A549 (cell line): ENCODE measurements around the gene SYTL1. TPM values are rescaled to one million over a fixed set of nuclear protein-coding genes. Genes with fewer than 3 reads are reported as not detected.
A peak's percentile ranks its signal among the peaks of the same experiment; 100 is the strongest.

ENCODE experiments used
- ATAC-seq, 2 experiments: fragments of 200-7000 bp in 1 of 2; fragments of >200 bp in 1 of 2; cut with Nextera tagmentation in 1 of 2; cut with Tn5 transposase in 1 of 2; 3 replicates each; pipeline versions ENCODE4 v1.8.0 to v1.9.1; 2018 to 2020; ENCODE audit warnings: mild to moderate bottlenecking in 1 of 2, moderate library complexity in 1 of 2
- CTCF ChIA-PET: fragments of 300-600 bp; sonication (Branson Sonifier 250); formaldehyde crosslinking; extraction: SDS; loops from one replicate; lab custom pipeline; 2021; ENCODE audit warnings: antibody characterized with exemption, inconsistent platforms; lab: Yijun Ruan, JAX
- POLR2A ChIA-PET: fragments of 350-600 bp; formaldehyde crosslinking; extraction: SDS; loops from one replicate; lab custom pipeline; 2021; ENCODE audit warnings: antibody characterized with exemption, inconsistent platforms; lab: Yijun Ruan, JAX
- DNase-seq, 2 experiments: peaks; one replicate each; pipeline versions ENCODE4 v3.0.0 to v3.0.0-alpha.2; 2011 to 2016; ENCODE audit warnings: low read depth in 1 of 2, low spot score in 1 of 2
- FAIRE-seq: peaks from 2 replicates; lab custom pipeline; 2011; peaks lifted over from hg19 to GRCh38; lab: Jason Lieb, UNC
- H3K27ac ChIP-seq, 2 experiments: fragments of >200 bp; sonication (Bioruptor Twin); formaldehyde crosslinking; 3 replicates each; pipeline ENCODE4 v1.5.1; 2016 to 2017
- H3K4me1 ChIP-seq: fragments of >200 bp; sonication (Bioruptor Twin); formaldehyde crosslinking; 3 replicates; pipeline ENCODE4 v1.6.1; 2016
- H3K4me2 ChIP-seq: fragments of >200 bp; sonication (Bioruptor Twin); formaldehyde crosslinking; 3 replicates; pipeline ENCODE4 v1.6.1; 2016
- H3K4me3 ChIP-seq: fragments of >200 bp; sonication (Bioruptor Twin); formaldehyde crosslinking; 3 replicates; pipeline ENCODE4 v1.5.1; 2016
- H3K9me3 ChIP-seq: fragments of >200 bp; sonication (Bioruptor Twin); formaldehyde crosslinking; 3 replicates; pipeline ENCODE4 v1.6.1; 2016
- BCL3 ChIP-seq: fragments of >200 bp; sonication (Bioruptor Twin); formaldehyde crosslinking; IDR thresholded peaks from 3 replicates; pipeline ENCODE4 v1.6.1; 2016
- BHLHE40 ChIP-seq: IDR thresholded peaks from 2 replicates; pipeline ENCODE4 v1.6.1; 2012; ENCODE audit warnings: low read depth, low read length, inconsistent platforms
- CHD2 ChIP-seq: fragments of 150-350 bp; IDR thresholded peaks from 2 replicates; pipeline ENCODE4 v1.6.1; 2014; ENCODE audit warnings: low read length; ENCODE audit not compliant: partially characterized antibody
- E2F6 ChIP-seq: IDR thresholded peaks from 2 replicates; pipeline ENCODE4 v1.6.1; 2012; ENCODE audit warnings: low read depth, borderline replicate concordance
- EHF ChIP-seq: fragments of 250-450 bp; sonication (Bioruptor Pico); IDR thresholded peaks from 2 replicates; pipeline ENCODE4 v1.5.0; 2020; ENCODE audit warnings: mild to moderate bottlenecking
- EHMT2 ChIP-seq: fragments of 200-600 bp; sonication (generic); IDR thresholded peaks from 2 replicates; pipeline ENCODE4 v1.6.1; 2016; ENCODE audit warnings: antibody characterized with exemption, low read depth, mild to moderate bottlenecking, moderate library complexity
- ELK1 ChIP-seq: fragments of 150-350 bp; IDR thresholded peaks from 2 replicates; pipeline ENCODE4 v1.6.1; 2014; ENCODE audit warnings: low read depth, mild to moderate bottlenecking, low read length
- FOSB ChIP-seq: fragments of 250-450 bp; sonication (Bioruptor Pico); IDR thresholded peaks from 2 replicates; pipeline ENCODE4 v1.5.0; 2020; ENCODE audit warnings: mild to moderate bottlenecking, moderate library complexity
- HES2 ChIP-seq: fragments of >200 bp; sonication (Bioruptor Twin); formaldehyde crosslinking; IDR thresholded peaks from 2 replicates; pipeline ENCODE4 v1.6.1; 2016
- HEYL ChIP-seq: fragments of 250-450 bp; sonication (Bioruptor Pico); IDR thresholded peaks from 2 replicates; pipeline ENCODE4 v1.8.0; 2021; ENCODE audit warnings: mild to moderate bottlenecking, moderate library complexity
- HMGXB4 ChIP-seq: fragments of 250-450 bp; sonication (Bioruptor Pico); IDR thresholded peaks from 2 replicates; pipeline ENCODE4 v1.5.0; 2021; ENCODE audit warnings: mild to moderate bottlenecking, moderate library complexity, borderline replicate concordance
- HOXB13 ChIP-seq: fragments of 250-450 bp; sonication (Bioruptor Pico); IDR thresholded peaks from 2 replicates; pipeline ENCODE4 v1.5.0; 2020; ENCODE audit warnings: low read depth, mild to moderate bottlenecking, moderate library complexity
- KDM5A ChIP-seq: fragments of 200-600 bp; sonication (generic); IDR thresholded peaks from 2 replicates; pipeline ENCODE4 v1.6.1; 2016; ENCODE audit warnings: antibody characterized with exemption, mild to moderate bottlenecking
- MAX ChIP-seq: IDR thresholded peaks from 2 replicates; pipeline ENCODE4 v1.6.1; 2012
- NPAS2 ChIP-seq: fragments of 250-450 bp; sonication (Bioruptor Pico); IDR thresholded peaks from 2 replicates; pipeline ENCODE4 v1.8.0; 2022; ENCODE audit warnings: mild to moderate bottlenecking, moderate library complexity, borderline replicate concordance
- NR3C1 ChIP-seq: fragments of >200 bp; sonication (Bioruptor Twin); formaldehyde crosslinking; IDR thresholded peaks from 3 replicates; pipeline ENCODE4 v1.6.1; 2017
- PBX3 ChIP-seq: IDR thresholded peaks from 2 replicates; pipeline ENCODE4 v1.6.1; 2012
- POLR2A ChIP-seq: IDR thresholded peaks from 2 replicates; pipeline ENCODE4 v1.6.1; 2012; ENCODE audit warnings: mild to moderate bottlenecking, low read length
- RAD21 ChIP-seq, 2 experiments: fragments of >200 bp in 1 of 2; sonication (Bioruptor Twin) in 1 of 2; formaldehyde crosslinking in 1 of 2; IDR thresholded peaks in 1 of 2; conservative IDR thresholded peaks in 1 of 2; 2 replicates in 1 of 2; 3 replicates in 1 of 2; pipeline ENCODE4 v1.6.1; 2012 to 2018; ENCODE audit warnings: inconsistent platforms in 1 of 2
- SREBF2 ChIP-seq: fragments of 450-650 bp; IDR thresholded peaks from 2 replicates; pipeline ENCODE4 v1.6.1; 2014; ENCODE audit warnings: mild to moderate bottlenecking, moderate library complexity
- TP53 ChIP-seq: fragments of 250-450 bp; sonication (Bioruptor Pico); IDR thresholded peaks from 2 replicates; pipeline ENCODE4 v1.5.0; 2021; ENCODE audit warnings: mild to moderate bottlenecking, moderate library complexity
- ZFP36 ChIP-seq: fragments of 450-650 bp; IDR thresholded peaks from 2 replicates; pipeline ENCODE4 v1.6.1; 2014; ENCODE audit warnings: borderline replicate concordance; ENCODE audit not compliant: partially characterized antibody
- ZNF302 ChIP-seq: fragments of 250-450 bp; sonication (Bioruptor Pico); IDR thresholded peaks from 2 replicates; pipeline ENCODE4 v1.9.0; 2021; ENCODE audit warnings: inconsistent platforms, mild to moderate bottlenecking, moderate library complexity
- ZSCAN20 ChIP-seq: fragments of 250-450 bp; sonication (Bioruptor Pico); IDR thresholded peaks from 2 replicates; pipeline ENCODE4 v1.8.0; 2022; ENCODE audit warnings: mild to moderate bottlenecking, moderate library complexity
- WGBS: methylation state at CpG from one replicate; pipeline ENCODE4 v1.1.6; 2017; ENCODE audit errors: missing lambda C conversion rate; 5-methylcytosine and 5-hydroxymethylcytosine counted together
- polyA plus RNA-seq, 4 experiments: library from polyadenylated mRNA; depleted of rRNA in 3 of 4; stranded (reverse); fragments of >200 nt; fragmentation: RNase III in 1 of 4; extraction: RNeasy Plus Mini Kit Qiagen cat#74134 plus additional on column Dnase treatment in 1 of 4; gene quantifications; 2 replicates in 3 of 4; 3 replicates in 1 of 4; pipeline ENCODE4 v1.2.3, GENCODE V29; 2011 to 2017

Gene SYTL1
- polyA plus RNA-seq, 2 of the 4 experiments (the other 2 are of a cell fraction) = 0.76 to 0.80 TPM

GRCh38 chr1:27349784-27350662 is 8.2 kb downstream of the SYTL1 start:
- Histone ChIP-seq H3K27ac (peak overlapping the region; percentile 78 to 89), H3K4me2 (peak overlapping the region; percentile 96), H3K4me1 (peaks cover 14% of the 10 kb centered on the region; the same call in 1 of the 3 replicates), H3K4me3 (peak overlapping the region; percentile 48)
- FAIRE-seq (no peak), DNase-seq (peak; percentile 70 to 80)
- CTCF ChIA-PET = interaction anchor here (1.1 to 12.1 kb wide), 6 partner anchors 8 to 49 kb away, joined by 3 to 134 read pairs (median 8); partner anchors contain the start of genes CD164L2, MAP3K6 and SYTL1
- WGBS = 94% methylated on average over 25 of the region's 84 CpGs
- POLR2A ChIA-PET = interaction anchor here (1.0 to 2.0 kb wide), 2 partner anchors 16 to 17 kb away, joined by 3 to 11 read pairs; partner anchors contain the start of gene MAP3K6
- TF ChIP-seq BHLHE40 (0 out of 2 replicates have a peak, but pooled peaks have one; percentile 27), PBX3 (peak; percentile 85), MAX (peak; percentile 44; the same call in 1 of the 2 replicates), POLR2A (peak; percentile 16; the same call in 1 of the 2 replicates), SREBF2 (no peak)
- TF ChIP-seq, all 56 proteins: peak for 4
- ATAC-seq = peak; percentile 89 to 94
- no peaks in the 10 kb centered on the region for H3K9me3 ChIP-seq

GRCh38 chr1:27350663-27351540 is 9.1 kb downstream of the SYTL1 start:
- no peak for ATAC-seq
- DNase-seq = no peak
- Histone ChIP-seq H3K4me3 (no peak overlapping the region), H3K4me1 (peaks cover 14% of the 10 kb centered on the region; the same call in 1 of the 3 replicates), H3K9me3 (no peaks in the 10 kb centered on the region), H3K4me2 (no peak overlapping the region), H3K27ac (no peak overlapping the region)
- WGBS = 90% methylated on average over 41 of the region's 62 CpGs
- ChIA-PET CTCF (interaction anchor here (1.0 to 12.1 kb wide), 6 partner anchors 7 to 56 kb away, joined by 3 to 134 read pairs (median 6); partner anchors contain the start of genes MAP3K6 and SYTL1), POLR2A (interaction anchor here (2.0 kb wide), 1 partner anchor 15 kb away, joined by 11 read pairs; the partner anchor contains the start of gene MAP3K6)
- FAIRE-seq = no peak
- TF ChIP-seq EHF (CRISPR knock-in tag) (no peak), RAD21 (conservative IDR thresholded peaks at IDR 0.05 in 1 of 2, IDR thresholded peaks at IDR 0.05 in 1 of 2) (no peak), HES2 (no peak), SREBF2 (no peak), ZFP36 (no peak), E2F6 (no peak), CHD2 (no peak), TP53 (CRISPR knock-in tag) (no peak), HEYL (CRISPR knock-in tag) (no peak), NR3C1 (no peak), ZSCAN20 (no peak), HMGXB4 (CRISPR knock-in tag) (no peak), HOXB13 (CRISPR knock-in tag) (no peak), FOSB (CRISPR knock-in tag) (no peak), KDM5A (no peak), NPAS2 (CRISPR knock-in tag) (no peak), ELK1 (no peak), BCL3 (no peak), ZNF302 (no peak), EHMT2 (no peak)
